Activated B cell treated with CpG ODN at 0.5 μM for 24 hours (primary cell): ENCODE measurements around the gene ACOT13. TPM values are rescaled to one million over a fixed set of nuclear protein-coding genes. Genes with fewer than 3 reads are reported as not detected.

Source experiments
- ATAC-seq: fragments of 200-7000 bp; cut with Tn5 transposase; one replicate; pipeline ENCODE4 v1.10.0; 2021; ENCODE audit warnings: low read depth, mild to moderate bottlenecking, moderate library complexity
- CTCF ChIA-PET: fragments of 350-600 bp; sonication (Branson Sonifier 250); formaldehyde crosslinking; loops from one replicate; lab custom pipeline; 2021; ENCODE audit warnings: antibody characterized with exemption; lab: Charles Lee
- POLR2A ChIA-PET: fragments of 350-600 bp; sonication (Branson Sonifier 250); formaldehyde crosslinking; loops from one replicate; lab custom pipeline; 2021; ENCODE audit warnings: antibody characterized with exemption; lab: Charles Lee
- DNase-seq: peaks from one replicate; pipeline ENCODE4 v3.0.0; 2022
- H3K27ac Mint-ChIP-seq: one replicate; pipeline ENCODE4 v1.8.0; 2020; ENCODE audit warnings: mixed read lengths
- H3K27me3 Mint-ChIP-seq: one replicate; pipeline ENCODE4 v1.8.0; 2021; ENCODE audit warnings: mixed read lengths
- H3K36me3 Mint-ChIP-seq: one replicate; pipeline ENCODE4 v1.8.0; 2021; ENCODE audit warnings: low read depth, mixed read lengths
- H3K4me1 Mint-ChIP-seq: one replicate; pipeline ENCODE4 v1.8.0; 2021; ENCODE audit warnings: mixed read lengths
- H3K4me3 Mint-ChIP-seq: one replicate; pipeline ENCODE4 v1.8.0; 2020; ENCODE audit warnings: mild to moderate bottlenecking, mixed read lengths
- H3K9me3 Mint-ChIP-seq: one replicate; pipeline ENCODE4 v1.8.0; 2020; ENCODE audit warnings: mixed read lengths
- CTCF ChIP-seq: fragments of 200-600 bp; IDR thresholded peaks from one replicate; pipeline ENCODE4 v1.8.0; 2022; ENCODE audit warnings: antibody characterized with exemption, mild to moderate bottlenecking
- intact Hi-C: fragments of 100-400 bp; cut with micrococcal nuclease; formaldehyde crosslinking; loops from one replicate; pipeline ENCODE4 v1.15.1; 2024
- total RNA-seq: library from RNA; stranded (reverse); gene quantifications from 2 replicates; pipeline ENCODE4 v1.2.3, GENCODE V29; 2022

ACOT13 gene
- total RNA-seq, 1 donor from 2014 or later = 13.8 TPM

GRCh38 chr6:24740861-24741260 lies 74.0 kb downstream of the ACOT13 start:
- no peaks in the 10 kb centered on the region for H3K9me3 Mint-ChIP-seq
- H3K4me1 Mint-ChIP-seq = peaks cover 31% of the 10 kb centered on the region
- DNase-seq (no peak), ATAC-seq (no peak)
- H3K27me3 Mint-ChIP-seq = no peaks in the 10 kb centered on the region
- ChIA-PET CTCF (no interaction called here), POLR2A (no interaction called here)
- no peak for TF ChIP-seq CTCF
- no peaks in the 10 kb centered on the region for H3K36me3 Mint-ChIP-seq
- intact Hi-C loops = no loop called here
- H3K4me3 Mint-ChIP-seq = no peak overlapping the region
- no peak overlapping the region for H3K27ac Mint-ChIP-seq

GRCh38 chr6:24742216-24742738 lies 75.4 kb downstream of the ACOT13 start:
- Mint-ChIP-seq H3K27me3 (no peaks in the 10 kb centered on the region), H3K4me1 (peaks cover 31% of the 10 kb centered on the region), H3K4me3 (no peak overlapping the region), H3K27ac (peak overlapping the region; percentile 19), H3K9me3 (no peaks in the 10 kb centered on the region), H3K36me3 (no peaks in the 10 kb centered on the region)
- ChIA-PET CTCF (no interaction called here), POLR2A (interaction anchor here (1.9 to 3.0 kb wide), 2 partner anchors 21 to 23 kb away, joined by 32 to 40 read pairs; partner anchors contain the start of gene C6orf62)
- DNase-seq (no peak), ATAC-seq (no peak)
- no peak for TF ChIP-seq CTCF
- intact Hi-C loops = no loop called here

- Mint-ChIP-seq H3K27me3 (no peaks in the 10 kb centered on the region), H3K4me3 (peak overlapping the region; percentile 55), H3K9me3 (no peaks in the 10 kb centered on the region), H3K36me3 (no peaks in the 10 kb centered on the region), H3K27ac (peak overlapping the region; percentile 85), H3K4me1 (peaks cover 31% of the 10 kb centered on the region)
- ChIA-PET POLR2A (interaction anchor here (0.8 to 3.0 kb wide), 6 partner anchors 10 to 1380 kb away, joined by 3 to 40 read pairs (median 4); partner anchors contain the start of genes ACOT13, C6orf62 and TDP2), CTCF (interaction anchor here (1.0 to 1.1 kb wide), 2 partner anchors 163 to 222 kb away, joined by 4 read pairs; no protein-coding TSS in a partner anchor)
- intact Hi-C loops = loop anchor here (1.0 kb wide), 1 partner anchor 22 kb away; no protein-coding TSS in a partner anchor
- TF ChIP-seq CTCF = no peak
- peak; percentile 78 for ATAC-seq
- DNase-seq = no peak
Measured at GRCh38 chr6:24743265-24743943, 76.5 kb downstream of the ACOT13 start.

GRCh38 chr6:24743944-24744335 lies 77.1 kb downstream of the ACOT13 start:
- DNase-seq = no peak
- peak; percentile 68 for ATAC-seq
- peak overlapping the region; percentile 55 for H3K4me3 Mint-ChIP-seq
- no peak for TF ChIP-seq CTCF
- no peaks in the 10 kb centered on the region for H3K27me3 Mint-ChIP-seq
- no peaks in the 10 kb centered on the region for H3K9me3 Mint-ChIP-seq
- CTCF ChIA-PET = no interaction called here
- no peaks in the 10 kb centered on the region for H3K36me3 Mint-ChIP-seq
- POLR2A ChIA-PET = interaction anchor here (1.3 to 3.0 kb wide), 3 partner anchors 22 to 1380 kb away, joined by 3 to 40 read pairs (median 32); partner anchors contain the start of gene C6orf62
- intact Hi-C loops = loop anchor here (1.0 to 2.0 kb wide), 2 partner anchors 23 to 31 kb away; partner anchors contain the start of gene GMNN
- H3K27ac Mint-ChIP-seq = peak overlapping the region; percentile 85
- peaks cover 33% of the 10 kb centered on the region for H3K4me1 Mint-ChIP-seq

- ChIA-PET POLR2A (interaction anchor here (3.0 kb wide), 1 partner anchor 26 kb away, joined by 40 read pairs; the partner anchor contains the start of gene C6orf62), CTCF (no interaction called here)
- no peak for TF ChIP-seq CTCF
- Mint-ChIP-seq H3K4me3 (no peak overlapping the region), H3K4me1 (peaks cover 38% of the 10 kb centered on the region), H3K27ac (no peak overlapping the region), H3K9me3 (no peaks in the 10 kb centered on the region), H3K27me3 (no peaks in the 10 kb centered on the region), H3K36me3 (no peaks in the 10 kb centered on the region)
- intact Hi-C loops = loop anchor here (2.0 kb wide), 1 partner anchor 30 kb away; the partner anchor contains the start of gene GMNN
- DNase-seq = no peak
- ATAC-seq = no peak
Measured at GRCh38 chr6:24744911-24745310, 78.0 kb downstream of the ACOT13 start.
